COLO829 (cell line): ENCODE data around the gene LCN6.
"Not testable (repeated sequence)": the region's sequence is repeated elsewhere in the genome, so short reads cannot be mapped to it uniquely, and the experiment has no call there.

Experiments used
- DNase-seq: peaks from one replicate; pipeline ENCODE4 v3.0.0; 2012; ENCODE audit warnings: low spot score

The LCN6 gene

DNA sequence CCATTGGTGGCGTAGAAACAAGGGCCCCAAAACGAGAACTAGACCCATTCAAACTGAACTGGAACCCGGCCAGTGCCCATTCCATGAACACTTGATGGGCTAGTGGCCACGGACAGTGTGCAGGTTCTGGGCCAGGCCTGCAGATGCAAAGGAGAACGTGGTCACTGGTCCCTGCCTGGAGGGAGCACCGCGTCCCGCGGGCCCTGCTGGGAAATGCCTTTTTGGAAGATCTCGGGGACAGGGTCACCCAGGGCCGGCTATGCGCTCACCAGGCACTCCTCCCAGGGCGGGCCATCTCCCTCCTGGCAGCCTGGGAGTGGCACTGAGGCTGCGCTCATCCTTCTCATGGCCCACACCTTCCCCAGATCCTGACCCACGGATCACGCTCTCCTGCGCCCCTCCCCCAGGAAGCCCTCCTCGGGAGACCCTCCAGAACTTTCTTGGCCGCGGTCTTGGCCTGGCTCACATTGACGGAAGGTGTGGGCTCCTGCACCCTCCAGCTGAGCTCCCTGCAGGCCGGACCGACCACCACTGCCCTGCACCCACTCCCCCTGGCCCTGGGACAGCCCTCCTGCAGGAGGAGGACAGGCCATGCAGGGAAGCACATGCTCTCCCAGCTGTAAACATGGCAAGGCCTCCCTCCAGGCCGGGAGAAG lies 38.7 kb downstream of the LCN6 start:
- no peak for DNase-seq

DNA sequence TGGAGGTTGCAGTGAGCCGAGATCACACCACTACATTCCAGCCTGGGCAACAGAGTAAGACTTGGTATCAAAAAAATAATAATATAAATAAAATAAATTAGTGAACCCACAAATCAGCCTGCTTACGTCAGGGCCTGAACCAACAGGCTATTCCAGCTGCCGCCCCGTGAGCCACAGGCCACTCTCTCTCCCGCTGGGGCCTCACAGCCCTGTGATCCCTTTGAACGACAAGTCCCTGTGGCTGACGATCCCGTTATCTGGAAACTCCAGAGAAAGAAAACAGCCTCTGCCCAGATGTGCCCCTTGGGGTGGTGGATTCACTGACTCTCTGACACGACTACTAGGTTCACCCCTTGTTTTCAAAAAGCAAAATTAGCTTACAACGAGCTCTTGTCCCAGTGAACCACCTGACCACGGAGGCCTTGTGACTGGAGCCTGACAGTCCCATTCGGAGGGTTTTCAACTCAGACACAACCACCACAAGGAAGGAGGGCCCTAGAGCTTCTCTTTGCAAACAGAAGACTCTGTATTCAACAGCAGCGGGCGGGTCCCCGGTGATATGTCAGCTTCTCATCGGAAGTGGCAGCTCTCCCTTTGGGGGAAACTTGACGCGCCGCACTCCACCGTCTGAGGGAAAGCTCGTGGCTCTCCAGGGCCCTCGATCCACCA lies 40.3 kb downstream of the LCN6 start:
- DNase-seq, result peak; percentile 61

DNA sequence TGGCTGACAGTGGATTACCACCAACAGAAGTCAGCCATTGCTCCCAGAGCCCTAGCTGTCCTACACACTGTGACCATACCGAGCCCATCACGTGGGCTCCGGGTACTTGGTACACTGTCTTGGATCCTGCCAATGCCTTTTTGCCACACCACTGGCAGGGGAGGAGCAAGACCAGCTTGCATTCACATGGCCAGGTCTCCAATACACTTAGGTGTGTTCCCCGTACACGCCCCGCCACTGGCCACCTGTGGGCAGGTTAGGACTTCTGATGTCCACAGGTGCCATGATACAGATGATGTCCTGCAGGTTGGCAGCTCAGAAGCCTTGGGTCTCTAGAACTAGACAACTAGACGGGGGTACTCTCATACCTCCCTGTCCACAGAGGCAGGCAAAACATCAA lies 41.3 kb downstream of the LCN6 start:
- DNase-seq, result no peak

DNA sequence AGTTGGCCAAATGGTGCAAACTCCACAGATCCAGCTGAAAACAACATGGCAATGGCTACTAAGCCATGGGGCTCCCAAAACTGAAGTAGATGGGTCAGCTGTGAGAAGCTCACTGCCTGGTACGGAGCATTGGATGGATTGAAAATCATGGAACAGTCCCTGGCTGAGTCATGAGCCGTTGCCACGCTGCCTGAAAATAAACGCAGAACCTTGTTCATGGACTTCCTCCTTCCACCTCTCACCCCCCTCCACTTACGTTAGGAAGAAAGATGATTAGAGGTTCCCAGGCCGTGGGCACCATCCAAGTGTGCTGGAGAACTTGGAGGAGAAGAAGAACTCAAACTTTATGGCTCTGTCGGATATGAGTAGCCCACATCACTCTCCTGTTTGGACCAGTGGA lies 42.8 kb downstream of the LCN6 start:
- no peak for DNase-seq

DNA sequence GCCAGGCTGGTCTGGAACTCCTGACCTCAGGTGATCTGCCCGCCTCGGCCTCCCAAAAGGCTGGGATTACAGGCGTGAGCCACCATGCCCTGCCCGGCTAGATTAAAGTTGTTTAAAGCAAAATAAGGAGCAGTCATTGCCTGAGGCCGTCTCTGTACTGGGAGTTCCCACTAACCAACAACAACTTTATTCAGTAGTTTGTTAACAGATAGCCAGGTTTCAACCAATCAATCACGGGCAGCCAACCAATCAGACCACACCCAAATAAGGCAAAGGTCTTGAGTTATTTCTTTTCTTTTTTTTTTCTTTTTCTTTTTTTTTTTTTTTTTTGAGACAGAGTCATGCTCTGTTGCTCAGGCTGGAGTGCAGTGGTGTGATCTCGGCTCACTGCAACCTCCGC lies 43.6 kb downstream of the LCN6 start:
- not testable (repeated sequence) for DNase-seq

DNA sequence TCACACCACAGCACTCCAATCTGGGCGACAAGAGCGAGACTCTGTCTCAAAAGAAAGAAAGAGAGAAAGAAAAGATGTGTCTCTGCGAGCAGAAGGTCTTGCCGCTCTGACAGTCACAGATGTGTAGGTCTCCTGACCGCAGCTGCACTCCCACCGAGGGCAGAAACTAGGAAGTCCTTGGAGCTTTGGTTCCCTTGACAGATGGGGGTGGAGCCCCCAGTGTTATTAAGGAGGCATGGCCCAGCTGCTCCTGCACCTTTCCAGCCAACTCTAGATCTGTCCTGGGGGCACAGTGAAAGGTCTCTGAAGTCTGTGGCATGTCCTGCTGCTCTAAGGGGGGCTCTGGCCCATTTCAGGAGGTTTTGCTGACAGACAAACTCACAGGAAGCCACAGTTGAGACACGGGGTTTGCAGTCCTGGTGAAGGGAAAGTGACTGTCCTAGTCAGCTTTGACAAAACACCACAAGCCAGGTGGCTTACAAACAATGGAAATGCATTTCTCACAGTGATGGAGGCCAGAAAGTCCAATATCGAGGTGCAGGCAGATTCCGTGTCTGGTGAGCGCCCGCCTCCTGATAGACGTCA lies 45.0 kb downstream of the LCN6 start:
- DNase-seq, result no peak

DNA sequence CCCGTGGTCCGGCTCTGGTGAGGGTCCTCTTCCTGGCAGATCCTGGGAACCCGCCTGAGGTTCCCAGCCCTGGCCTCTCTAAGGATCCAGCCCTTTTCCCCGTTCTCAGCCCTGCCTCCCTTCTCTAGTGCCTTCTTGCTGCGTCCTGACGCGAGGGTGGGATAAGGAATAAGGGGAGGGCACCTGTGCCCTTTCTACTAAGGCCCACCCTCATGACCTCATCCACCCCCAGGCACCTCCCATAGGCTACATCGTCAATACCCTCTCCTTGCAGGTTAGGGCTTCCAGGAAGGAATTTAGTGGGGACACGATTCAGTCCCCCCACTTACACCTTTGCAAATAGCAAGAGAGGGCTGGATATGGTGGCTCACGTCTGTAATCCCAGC lies 46.7 kb downstream of the LCN6 start:
- no peak for DNase-seq

DNA sequence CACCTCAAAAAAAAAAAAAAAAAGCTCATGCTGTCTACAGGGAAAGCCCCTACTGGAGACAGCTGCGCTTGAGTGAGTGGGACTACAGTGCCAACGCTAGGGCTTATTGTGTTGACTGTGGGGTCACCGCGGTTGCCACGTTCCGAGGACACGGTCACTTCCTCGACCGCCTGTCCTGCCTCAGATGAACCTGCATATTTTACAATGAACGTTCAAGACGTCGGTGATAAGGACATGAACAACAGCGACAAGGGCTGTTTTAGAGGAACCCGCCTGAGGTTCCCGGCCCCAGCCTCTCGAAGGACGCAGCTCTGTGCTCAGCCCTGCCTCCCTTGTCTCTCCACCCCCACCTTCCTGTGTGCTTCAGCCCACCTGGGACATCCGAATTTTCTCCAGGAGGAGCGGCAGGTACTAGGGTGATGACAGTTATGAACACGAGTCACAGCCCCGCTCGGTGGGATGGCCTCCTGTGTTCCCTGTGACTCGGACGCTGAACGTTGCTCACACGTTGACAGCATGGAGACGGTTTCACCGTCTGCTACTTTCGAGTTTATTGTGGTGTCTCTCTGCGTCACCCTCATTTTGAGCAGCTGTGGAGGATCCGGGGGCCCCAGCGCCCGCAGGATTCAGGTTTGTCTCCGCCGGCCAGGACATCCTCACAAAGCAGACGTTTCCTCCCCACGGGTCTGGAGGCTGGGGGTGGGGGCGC lies 47.2 kb downstream of the LCN6 start:
- DNase-seq, result no peak

DNA sequence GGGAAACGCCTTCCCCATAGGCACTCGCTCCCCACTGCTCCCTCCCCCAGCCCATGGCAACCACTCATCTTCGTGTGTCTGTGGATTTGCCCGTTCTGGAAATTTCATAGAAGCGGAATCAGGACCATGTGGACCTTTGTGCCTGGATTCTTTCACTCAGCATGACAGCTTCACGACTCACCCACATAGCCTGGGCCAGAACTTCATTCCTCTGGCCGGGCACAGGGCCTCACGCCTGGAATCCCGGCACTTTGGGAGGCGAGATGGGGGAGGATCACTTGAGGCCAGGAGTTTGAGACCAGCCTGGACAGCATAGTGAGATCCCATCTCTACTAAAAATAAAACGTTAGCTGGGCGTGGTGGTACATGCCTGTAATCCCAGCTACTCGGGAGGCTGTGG lies 48.0 kb downstream of the LCN6 start:
- DNase-seq, result no peak

DNA sequence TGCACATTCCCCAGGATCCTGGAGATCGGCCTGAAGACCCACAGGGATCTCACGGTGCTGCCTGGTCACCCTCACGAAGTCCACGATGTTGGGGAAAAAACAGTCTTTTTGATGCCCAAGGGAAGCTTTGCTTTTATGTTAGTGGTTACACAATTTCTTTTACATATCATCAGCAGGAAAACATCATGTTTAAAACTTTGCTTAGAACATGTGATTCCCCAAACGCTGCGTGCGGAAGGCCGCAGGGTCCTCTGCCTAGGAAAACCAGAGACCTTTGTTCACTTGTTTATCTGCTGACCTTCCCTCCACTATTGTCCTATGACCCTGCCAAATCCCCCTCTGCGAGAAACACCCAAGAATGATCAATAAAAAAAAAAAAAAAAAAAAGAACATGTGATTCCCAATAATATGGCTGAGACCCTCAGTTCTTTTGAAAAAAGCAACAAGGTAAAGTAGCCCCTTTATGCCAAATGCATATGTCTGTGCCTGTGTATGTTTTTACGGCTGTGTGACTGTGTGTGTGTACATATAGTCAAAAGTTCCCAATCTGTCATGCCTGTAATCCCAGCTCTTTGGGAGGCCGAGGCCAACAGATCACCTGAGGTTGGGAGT lies 49.6 kb downstream of the LCN6 start:
- no peak for DNase-seq

DNA sequence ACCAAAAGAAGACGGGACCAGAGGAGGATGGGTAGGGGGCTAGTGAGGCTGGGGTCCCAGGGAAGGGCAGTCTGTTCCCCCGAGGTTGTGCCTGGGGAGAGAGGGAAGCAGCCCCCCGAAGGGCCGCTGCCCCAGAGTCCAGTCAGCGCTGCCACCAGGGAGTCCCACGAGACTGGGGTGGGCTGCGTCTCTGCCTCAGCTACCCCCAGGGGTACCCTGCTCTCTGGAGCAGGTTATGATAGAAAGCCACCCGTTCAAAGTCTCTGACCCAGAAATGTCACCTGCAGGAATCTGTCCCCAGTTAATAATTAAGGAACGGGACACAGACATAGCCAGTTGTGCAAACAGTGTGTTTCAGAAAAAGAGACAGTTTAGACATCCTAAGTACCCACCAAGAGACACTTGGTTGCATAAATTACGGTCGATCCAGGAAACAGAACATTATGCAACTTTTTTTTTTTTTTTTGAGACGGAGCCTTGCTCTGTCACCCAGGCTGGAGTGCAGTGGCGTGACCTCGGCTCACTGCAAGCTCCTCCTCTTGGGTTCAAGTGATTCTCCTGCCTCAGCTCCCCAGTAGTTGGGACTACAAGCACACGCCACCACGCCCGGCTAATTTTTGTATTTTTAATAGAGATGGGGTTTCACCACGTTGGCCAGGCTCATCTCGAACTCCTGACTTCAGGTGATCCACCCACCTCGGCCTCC lies 50.4 kb downstream of the LCN6 start:
- DNase-seq, result no peak

DNA sequence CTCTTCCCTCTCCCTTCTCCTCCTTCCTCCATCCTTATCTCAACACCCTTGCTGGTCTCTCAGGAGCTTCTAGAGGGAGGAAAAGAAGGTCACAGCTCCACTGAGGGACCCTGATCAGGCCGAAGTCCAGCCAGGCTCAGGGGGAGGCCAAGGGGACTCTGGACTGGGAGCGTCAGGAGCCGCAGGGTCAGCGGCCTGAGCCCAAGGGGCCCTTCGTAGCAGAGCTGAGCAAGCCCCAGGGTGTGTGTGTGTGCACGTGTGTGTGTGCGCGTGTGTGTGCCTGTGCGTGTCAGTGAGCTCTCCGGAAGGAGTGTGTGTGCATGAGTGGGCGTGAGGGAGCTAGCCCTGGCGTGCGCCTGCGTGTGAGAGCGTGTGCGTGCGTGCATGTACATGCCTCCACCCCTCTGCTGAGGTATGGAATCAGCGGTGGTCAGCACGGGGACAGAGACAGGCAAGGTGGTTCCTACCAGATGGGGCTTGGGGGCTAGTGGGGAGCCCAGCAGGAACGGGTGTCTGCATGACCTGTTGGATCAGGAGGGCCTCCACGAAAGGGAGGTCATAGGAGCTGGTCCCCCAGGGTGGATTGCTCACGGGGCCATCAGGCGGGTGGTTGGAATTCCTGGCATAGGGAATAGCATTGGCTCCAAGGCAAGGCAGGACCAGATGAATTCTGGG lies 51.0 kb downstream of the LCN6 start:
- DNase-seq, result no peak

DNA sequence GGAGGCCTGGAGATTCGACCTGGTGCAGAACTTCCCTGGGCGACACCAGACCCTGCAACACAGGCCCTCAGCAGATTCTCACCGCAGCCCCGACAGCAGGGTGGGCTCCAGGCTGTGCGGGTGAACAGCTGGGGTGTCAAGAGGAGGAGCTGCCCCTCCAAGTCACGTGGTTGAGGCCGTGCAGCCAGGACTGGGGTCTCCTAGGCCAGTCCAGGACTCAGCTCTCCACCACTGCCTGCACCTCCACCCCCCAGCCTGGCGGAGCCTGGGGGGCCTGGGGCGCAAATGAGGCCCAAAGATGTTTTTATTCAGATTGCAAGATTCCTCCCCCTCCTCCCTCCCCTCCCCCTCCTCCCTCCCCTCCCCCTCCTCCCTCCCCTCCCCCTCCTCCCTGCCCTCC lies 51.8 kb downstream of the LCN6 start:
- DNase-seq, result no peak

DNA sequence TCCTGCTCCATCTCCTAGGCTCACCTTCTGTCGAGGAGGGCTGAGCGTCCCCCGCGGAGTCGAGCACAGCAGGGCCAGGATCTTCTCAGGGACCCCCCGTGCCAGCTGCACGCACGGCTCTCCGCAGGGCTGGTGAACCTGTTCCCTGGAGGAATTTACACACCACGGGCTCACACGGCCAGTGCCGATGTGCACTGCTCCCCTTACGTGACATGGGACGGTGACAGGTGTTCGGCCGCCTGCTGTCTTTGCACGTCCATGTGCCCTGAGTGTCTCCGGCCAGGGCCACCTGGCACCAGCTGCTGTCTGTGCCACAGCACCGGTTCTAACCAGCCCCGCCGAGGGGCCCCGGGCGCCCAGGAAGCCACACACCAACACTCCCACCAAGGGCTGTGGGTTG lies 52.4 kb downstream of the LCN6 start:
- DNase-seq, result no peak

DNA sequence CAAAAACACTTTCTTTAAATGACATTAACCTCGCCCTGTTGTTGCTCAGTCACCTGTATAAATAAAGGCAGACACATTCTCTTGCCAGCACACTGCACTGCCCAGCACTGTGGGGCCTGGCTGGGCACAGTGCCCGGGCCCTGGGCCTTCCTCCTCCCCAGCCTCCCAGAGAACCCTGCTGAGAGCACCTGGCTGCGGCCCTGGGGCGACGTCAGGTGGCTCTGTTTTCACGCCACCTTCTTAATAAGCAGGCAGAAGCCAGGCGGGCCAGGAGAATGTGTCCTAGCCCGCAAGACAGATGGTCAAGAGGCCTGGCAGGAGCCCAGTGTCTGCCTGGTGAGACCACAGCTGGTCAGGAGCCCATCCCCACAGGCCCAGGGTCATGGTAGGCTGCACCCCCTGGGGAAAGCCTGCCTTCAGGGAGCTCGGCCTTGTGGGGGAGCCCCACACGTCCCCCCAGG lies 52.9 kb downstream of the LCN6 start:
- no peak for DNase-seq

DNA sequence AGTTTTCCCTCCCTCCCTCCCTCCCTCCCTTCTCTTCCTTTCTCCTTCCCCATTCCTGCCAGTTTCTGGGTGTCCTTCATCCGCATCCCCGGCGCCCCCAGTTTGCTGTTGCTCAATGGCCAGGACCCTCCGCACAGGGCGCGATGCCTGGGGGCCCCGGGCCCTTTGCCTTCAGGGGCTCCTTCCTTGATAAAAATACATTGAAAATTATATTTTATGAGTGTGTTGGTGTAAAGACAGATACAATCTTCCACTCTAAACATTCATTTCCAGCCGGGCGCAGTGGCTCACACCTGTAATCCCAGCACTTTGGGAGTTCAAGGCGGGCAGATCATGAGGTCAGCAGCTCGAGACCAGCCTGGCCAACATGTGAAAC lies 53.5 kb downstream of the LCN6 start:
- no peak for DNase-seq

DNA sequence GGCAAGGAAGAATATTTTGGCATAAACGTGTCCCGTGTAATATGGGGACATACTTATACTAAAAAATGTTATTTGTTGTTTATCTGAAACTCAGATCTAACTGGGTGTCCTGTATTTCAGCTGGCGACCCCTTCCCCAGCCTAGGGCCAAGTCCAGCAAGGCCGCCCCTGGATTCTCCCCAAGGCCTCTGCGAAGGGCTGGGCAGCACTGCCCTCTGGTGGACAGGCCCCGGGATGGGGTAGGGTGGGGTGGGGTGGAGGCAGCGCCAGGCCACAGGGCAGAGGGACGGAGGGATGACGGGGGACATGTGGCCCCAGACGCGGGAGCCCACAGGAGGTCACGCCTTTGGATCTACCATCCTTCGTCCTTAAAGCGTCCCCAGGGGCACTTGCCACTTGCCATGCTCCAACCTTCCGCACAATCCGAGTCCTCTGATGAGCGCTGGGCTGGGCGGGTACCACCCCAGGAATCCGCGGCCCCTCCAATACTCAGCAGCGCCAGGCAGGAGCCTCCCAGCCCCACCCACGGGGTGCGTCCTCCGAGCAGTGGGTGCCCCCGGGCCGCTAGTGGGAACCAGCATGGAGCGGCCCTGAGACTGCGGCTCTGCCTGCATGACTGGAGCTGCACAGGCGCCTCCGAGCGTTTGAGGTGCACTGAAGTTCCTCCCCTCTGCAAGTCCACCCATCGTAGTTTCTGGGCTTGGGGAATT lies 54.0 kb downstream of the LCN6 start:
- DNase-seq, result peak; percentile 58
